ENCODE results near the gene C2CD3.
A peak's percentile ranks its signal among the peaks of the same experiment; 100 is the strongest.

The C2CD3 gene

GRCh38 chr11:74022546-74022945, 148.3 kb downstream of the C2CD3 start:
- no peak for DNase-seq (ENCODE audit: low read depth in 2 of 3, low spot score in 2 of 3)

- no peak for DNase-seq (ENCODE audit: low read depth in 2 of 3, low spot score in 2 of 3)
Measured at GRCh38 chr11:74021998-74022397, 148.8 kb downstream of the C2CD3 start.

GRCh38 chr11:74020539-74020938, 150.3 kb downstream of the C2CD3 start:
- DNase-seq (ENCODE audit: low read depth in 2 of 3, low spot score in 2 of 3), result no peak

GRCh38 chr11:74019860-74020259, 150.9 kb downstream of the C2CD3 start:
- DNase-seq (ENCODE audit: low read depth in 2 of 3, low spot score in 2 of 3), result peak in 2 of 3 experiments; percentile 44 to 52

- DNase-seq (ENCODE audit: low read depth in 2 of 3, low spot score in 2 of 3), result no peak
Measured at GRCh38 chr11:74019104-74019738, 151.6 kb downstream of the C2CD3 start.

- no peak for DNase-seq (ENCODE audit: low read depth in 2 of 3, low spot score in 2 of 3)
Measured at GRCh38 chr11:74018331-74019005, 152.3 kb downstream of the C2CD3 start.

GRCh38 chr11:74017631-74018030, 153.2 kb downstream of the C2CD3 start:
- no peak for DNase-seq (ENCODE audit: low read depth in 2 of 3, low spot score in 2 of 3)

- no peak for DNase-seq (ENCODE audit: low read depth in 2 of 3, low spot score in 2 of 3)
Measured at GRCh38 chr11:74015919-74016684, 154.7 kb downstream of the C2CD3 start.

GRCh38 chr11:74014880-74015279, 155.9 kb downstream of the C2CD3 start:
- DNase-seq (ENCODE audit: low read depth in 2 of 3, low spot score in 2 of 3), result no peak

GRCh38 chr11:74013141-74013540, 157.7 kb downstream of the C2CD3 start:
- DNase-seq (ENCODE audit: low read depth in 2 of 3, low spot score in 2 of 3), result no peak

- DNase-seq (ENCODE audit: low read depth in 2 of 3, low spot score in 2 of 3), result no peak
Measured at GRCh38 chr11:74012074-74012809, 158.6 kb downstream of the C2CD3 start.

- peak in 1 of 3 experiments; percentile 48 for DNase-seq (ENCODE audit: low read depth in 2 of 3, low spot score in 2 of 3)
Measured at GRCh38 chr11:74011360-74012073, 159.3 kb downstream of the C2CD3 start.

GRCh38 chr11:74010306-74011300, 160.2 kb downstream of the C2CD3 start:
- no peak for DNase-seq (ENCODE audit: low read depth in 2 of 3, low spot score in 2 of 3)

GRCh38 chr11:74009675-74010305, 161.0 kb downstream of the C2CD3 start:
- no peak for DNase-seq (ENCODE audit: low read depth in 2 of 3, low spot score in 2 of 3)

GRCh38 chr11:74009230-74009547, 161.6 kb downstream of the C2CD3 start:
- DNase-seq (ENCODE audit: low read depth in 2 of 3, low spot score in 2 of 3), result no peak

GRCh38 chr11:74008373-74009229, 162.2 kb downstream of the C2CD3 start, which contains the start of gene UCP3:
UCP3 (minus strand) TSS chr11:74009085; CDS start chr11:74007042, 2,043 bp downstream.
- no peak for DNase-seq (ENCODE audit: low read depth in 2 of 3, low spot score in 2 of 3)

- no peak for DNase-seq (ENCODE audit: low read depth in 2 of 3, low spot score in 2 of 3)
Measured at GRCh38 chr11:74007691-74008372, 163.0 kb downstream of the C2CD3 start.
